NCI-H187 (cell line): ENCODE data around the gene TBC1D3D.
"Not testable (repeated sequence)": the region's sequence is repeated elsewhere in the genome, so short reads cannot be mapped to it uniquely, and the experiment has no call there.

Experiments
- DNase-seq, 2 experiments: peaks; one replicate each; lab custom pipeline; 2025; lab: John Stamatoyannopoulos, UW

Gene TBC1D3D

DNA sequence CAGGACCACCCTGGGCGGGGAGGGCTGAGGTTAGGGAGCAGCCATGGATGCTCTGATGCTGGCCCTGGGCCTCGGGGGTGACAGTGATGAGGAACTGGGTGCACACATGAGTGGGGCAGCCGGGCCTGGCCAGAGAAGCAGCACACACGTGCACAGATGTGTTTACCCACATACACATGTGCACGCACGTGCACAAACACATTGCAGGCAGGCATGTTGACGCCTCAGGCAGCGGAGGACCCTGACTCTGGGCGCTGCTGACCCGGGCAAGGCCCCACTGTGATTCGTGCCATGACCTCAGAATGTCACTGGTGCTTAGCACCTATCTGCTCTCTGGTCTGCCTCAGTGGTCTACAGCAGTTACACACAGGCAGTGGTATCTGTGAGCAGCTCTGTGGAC, at the start of gene TBC1D3D:
TSS of gene TBC1D3D (plus strand) at position 301 of the 400 bp plus-strand sequence. CDS start 1,585 bp downstream, outside the sequence.
- not testable (repeated sequence) for DNase-seq

DNA sequence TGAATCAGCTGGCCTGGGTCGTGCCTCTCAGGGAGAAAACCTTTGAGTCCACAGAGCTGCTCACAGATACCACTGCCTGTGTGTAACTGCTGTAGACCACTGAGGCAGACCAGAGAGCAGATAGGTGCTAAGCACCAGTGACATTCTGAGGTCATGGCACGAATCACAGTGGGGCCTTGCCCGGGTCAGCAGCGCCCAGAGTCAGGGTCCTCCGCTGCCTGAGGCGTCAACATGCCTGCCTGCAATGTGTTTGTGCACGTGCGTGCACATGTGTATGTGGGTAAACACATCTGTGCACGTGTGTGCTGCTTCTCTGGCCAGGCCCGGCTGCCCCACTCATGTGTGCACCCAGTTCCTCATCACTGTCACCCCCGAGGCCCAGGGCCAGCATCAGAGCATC, 14.8 kb upstream of the TBC1D3D start, which contains the start of gene TBC1D3L:
TSS of gene TBC1D3L (minus strand) at position 101 of the 400 bp plus-strand sequence. CDS start 1,540 bp downstream, outside the sequence.
- not testable (repeated sequence) for DNase-seq
